NCI-H2171 (cell line): ENCODE results near the gene CLN3.
"Not testable (repeated sequence)": the region's sequence is repeated elsewhere in the genome, so short reads cannot be mapped to it uniquely, and the experiment has no call there.

Source experiments
- DNase-seq: peaks from one replicate; lab custom pipeline; 2025; lab: John Stamatoyannopoulos, UW

The CLN3 gene

DNA sequence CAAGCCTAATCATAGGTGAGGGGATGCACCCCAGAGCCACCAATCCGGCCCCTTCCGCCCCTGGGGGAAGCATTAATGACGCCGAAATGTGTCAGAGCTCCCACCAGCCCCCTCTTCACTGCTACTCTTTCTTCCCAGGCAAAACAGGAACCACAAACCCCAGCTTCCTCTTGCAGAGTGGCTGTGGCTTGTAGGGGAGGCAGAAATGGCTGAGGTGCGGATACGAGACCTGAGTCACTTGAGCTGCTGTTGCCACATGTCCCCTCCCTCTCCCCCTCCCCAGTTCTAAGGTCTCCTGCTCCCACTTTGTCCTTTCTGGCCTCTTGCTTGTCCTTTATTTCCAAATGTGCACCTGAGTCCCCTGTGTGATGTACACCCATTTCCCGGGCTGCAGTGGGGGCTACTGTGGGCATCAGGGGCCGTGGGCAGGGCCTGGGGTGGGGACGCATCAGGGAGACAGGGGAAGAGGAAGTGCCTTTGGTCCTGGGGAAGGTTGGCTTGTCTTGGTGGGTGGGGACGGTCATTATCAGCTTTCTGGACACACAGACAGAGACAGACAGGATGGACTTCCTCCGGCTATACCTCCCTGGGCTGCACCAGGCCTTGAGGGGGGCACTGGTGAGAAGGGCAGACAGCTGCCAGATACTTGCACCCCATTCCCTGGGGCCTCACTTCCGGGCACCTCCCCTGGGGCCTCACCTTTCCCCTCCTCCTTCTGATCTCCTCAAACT is 2.4 kb upstream of the CLN3 start, which contains the start of gene APOBR:
Gene APOBR, plus strand, starts transcription at position 523 of the 731 bp plus-strand sequence. Its CDS starts 39 bp downstream, at position 562.
- DNase-seq = no peak

- no peak for DNase-seq
Observed at GRCh38 chr16:28492511-28492910, 637 bp upstream of the CLN3 start.

- peak; percentile 1 for DNase-seq
Observed at GRCh38 chr16:28491230-28491969, 474 bp downstream of the CLN3 start.

DNA sequence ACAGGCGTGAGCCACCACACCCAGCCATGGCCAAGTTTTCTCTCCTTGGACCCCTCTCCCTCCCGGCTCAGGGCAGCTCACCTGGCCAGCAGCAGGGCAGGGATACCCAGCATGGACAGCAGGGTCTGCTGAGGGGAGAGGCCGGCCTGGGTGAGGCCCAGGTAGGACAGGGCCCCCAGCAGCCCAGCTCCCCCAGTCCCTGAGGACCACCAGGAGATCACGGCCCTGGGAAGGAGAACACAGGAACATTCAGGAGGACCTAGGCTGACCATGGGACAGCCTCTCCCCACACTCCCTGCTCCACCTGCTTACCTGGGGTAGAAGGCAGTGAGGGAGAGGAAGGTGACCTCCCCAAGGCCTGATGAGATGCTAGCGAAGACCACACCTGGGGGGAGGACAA is 5.6 kb downstream of the CLN3 start:
- no peak for DNase-seq

- DNase-seq = not testable (repeated sequence)
Observed at GRCh38 chr16:28483361-28483760, 8.5 kb downstream of the CLN3 start.

GRCh38 chr16:28482026-28482425 is 9.8 kb downstream of the CLN3 start:
- DNase-seq = no peak

- DNase-seq = no peak
Observed at GRCh38 chr16:28478506-28479180, 13.2 kb downstream of the CLN3 start.

DNA sequence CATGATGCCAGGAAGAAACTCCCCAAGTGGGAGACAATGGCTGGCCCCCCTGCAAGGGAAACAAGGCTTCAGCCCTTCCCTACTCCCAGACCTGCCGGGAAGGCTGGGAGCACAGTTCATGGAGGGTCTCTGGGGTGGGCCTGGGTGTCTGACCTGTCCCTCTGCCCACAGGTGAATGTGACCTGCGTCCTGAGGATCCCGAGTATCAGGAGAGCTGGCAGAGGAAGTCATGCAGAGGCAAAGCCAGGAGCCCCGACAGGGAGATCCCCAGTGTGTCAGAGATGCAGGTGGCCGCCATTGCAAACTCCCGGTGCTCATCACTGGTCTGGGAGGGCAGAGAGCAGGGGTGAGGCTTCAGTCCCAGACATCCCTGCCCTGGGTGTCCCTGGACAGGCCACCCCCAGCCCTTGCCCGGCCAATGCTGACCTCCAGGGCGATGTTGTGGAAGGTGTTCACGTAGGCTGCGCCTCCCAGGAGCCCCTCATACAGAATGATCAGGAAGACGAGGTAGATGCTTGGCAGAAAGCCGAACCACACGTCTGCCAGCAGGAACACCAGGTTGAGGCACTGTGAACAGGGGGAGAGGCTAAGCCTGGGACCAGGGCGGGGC is 14.5 kb downstream of the CLN3 start:
- no peak for DNase-seq

GRCh38 chr16:28475221-28475620 is 16.7 kb downstream of the CLN3 start:
- no peak for DNase-seq

GRCh38 chr16:28473714-28474265 is 18.1 kb downstream of the CLN3 start:
- DNase-seq = no peak

DNA sequence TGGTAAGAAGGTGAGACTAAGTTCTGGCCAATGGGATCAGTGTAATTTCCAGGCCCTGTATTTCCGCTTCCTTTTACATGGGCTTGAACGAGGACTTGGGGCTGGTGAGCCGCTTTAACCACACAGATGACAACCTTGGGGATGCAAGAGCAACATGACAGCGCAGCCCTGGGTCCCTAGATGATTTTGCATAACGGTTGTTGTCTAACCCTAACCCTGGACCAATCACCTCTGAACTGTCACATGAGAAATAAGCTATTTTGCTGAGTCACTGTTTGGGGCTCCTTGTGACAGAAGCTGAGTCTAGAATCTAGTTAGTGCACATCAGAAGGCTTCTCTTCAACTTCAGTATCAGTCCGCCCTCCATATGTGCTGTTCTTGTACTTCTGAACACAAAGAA is 44.8 kb downstream of the CLN3 start:
- not testable (repeated sequence) for DNase-seq

GRCh38 chr16:28446388-28446787 is 45.5 kb downstream of the CLN3 start:
- DNase-seq = not testable (repeated sequence)

- DNase-seq = not testable (repeated sequence)
Observed at GRCh38 chr16:28443943-28444342, 47.9 kb downstream of the CLN3 start.

DNA sequence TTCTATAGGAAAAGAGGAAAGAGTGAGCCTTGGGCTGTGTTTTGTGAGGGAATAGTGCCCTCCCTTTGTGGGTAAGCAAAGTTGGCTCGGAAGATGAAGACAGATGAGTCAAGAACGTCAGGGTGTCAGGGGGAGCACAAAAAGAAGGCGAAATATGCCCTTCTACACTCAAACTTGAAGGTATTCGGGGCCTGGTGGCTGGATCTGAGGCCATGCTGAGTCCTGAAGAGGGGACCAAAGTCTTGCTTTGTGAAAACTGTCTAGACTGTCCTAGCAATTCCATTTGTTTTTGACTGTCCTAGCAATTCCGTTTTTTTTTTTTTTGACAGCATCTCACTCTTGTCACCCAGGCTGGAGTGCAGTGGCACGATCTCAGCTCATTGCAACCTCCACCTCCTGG is 53.0 kb downstream of the CLN3 start:
- DNase-seq = not testable (repeated sequence)

GRCh38 chr16:28435340-28435739 is 56.5 kb downstream of the CLN3 start:
- not testable (repeated sequence) for DNase-seq
